Panc1 (cell line): Measurements from ENCODE around the gene FBXO27. TPM values are rescaled to one million over a fixed set of nuclear protein-coding genes. Genes with fewer than 3 reads are reported as not detected.
"Not testable (repeated sequence)": the region's sequence is repeated elsewhere in the genome, so short reads cannot be mapped to it uniquely, and the experiment has no call there.

Source experiments
- ATAC-seq: fragments of 200-7000 bp; cut with Tn5 transposase; 2 replicates; pipeline ENCODE4 v1.9.1; 2020; ENCODE audit warnings: mild to moderate bottlenecking, moderate library complexity
- BruUV-seq: library from RNA; stranded (reverse); fragments of 400-500 nt; replicated peaks from 2 replicates; lab custom pipeline; 2021; lab: Mats Ljungman, UMichigan
- CTCF ChIA-PET: fragments of 300-600 bp; sonication (Branson Sonifier 250); formaldehyde crosslinking; loops from one replicate; lab custom pipeline; 2022; ENCODE audit warnings: antibody characterized with exemption; lab: Charles Lee
- POLR2A ChIA-PET: fragments of 300-600 bp; sonication (Branson Sonifier 250); formaldehyde crosslinking; loops from one replicate; lab custom pipeline; 2022; ENCODE audit warnings: antibody characterized with exemption; lab: Charles Lee
- DNase-seq: peaks from one replicate; pipeline ENCODE4 v3.0.0-alpha.2; 2010; ENCODE audit warnings: low read depth, low spot score
- H3K27ac ChIP-seq: 2 replicates; pipeline ENCODE4 v1.5.1; 2011; ENCODE audit warnings: mild to moderate bottlenecking, low read length, inconsistent platforms
- H3K27me3 ChIP-seq: fragments of 200-500 bp; sonication (Bioruptor generic); 2 replicates; pipeline ENCODE4 v1.6.0; 2014; ENCODE audit warnings: low read length, inconsistent platforms; ENCODE audit not compliant: control insufficient read depth, insufficient read depth
- H3K36me3 ChIP-seq: fragments of 200-500 bp; sonication (Bioruptor generic); 2 replicates; pipeline ENCODE4 v1.5.1; 2014; ENCODE audit warnings: inconsistent platforms, mild to moderate bottlenecking, low read length, moderate library complexity; ENCODE audit not compliant: control insufficient read depth, insufficient read depth
- H3K4me1 ChIP-seq: 2 replicates; pipeline ENCODE4 v1.5.1; 2011; ENCODE audit warnings: inconsistent platforms, mild to moderate bottlenecking, low read length, moderate library complexity; ENCODE audit not compliant: control insufficient read depth, insufficient read depth
- H3K4me3 ChIP-seq, 2 experiments: 2 replicates each; pipeline ENCODE4 v1.5.1; 2011 to 2012; ENCODE audit warnings: low read depth in 2 of 2, low read length in 2 of 2, mild to moderate bottlenecking in 2 of 2, inconsistent platforms in 1 of 2, moderate library complexity in 1 of 2
- H3K9me3 ChIP-seq: fragments of 200-500 bp; sonication (Bioruptor generic); 2 replicates; pipeline ENCODE4 v1.5.1; 2014; ENCODE audit warnings: low read depth, mild to moderate bottlenecking, inconsistent platforms, low read length, moderate library complexity; ENCODE audit not compliant: control insufficient read depth, insufficient read depth
- CTCF ChIP-seq: fragments of 450-650 bp; IDR thresholded peaks from 2 replicates; pipeline ENCODE4 v1.5.1; 2017; ENCODE audit warnings: mild to moderate bottlenecking
- POLR2AphosphoS5 ChIP-seq: IDR thresholded peaks from 2 replicates; pipeline ENCODE4 v1.6.1; 2012; ENCODE audit warnings: mild to moderate bottlenecking, low read depth, low read length, moderate library complexity
- REST ChIP-seq, 2 experiments: IDR thresholded peaks; 2 replicates each; pipeline ENCODE4 v1.6.1; 2011 to 2012; ENCODE audit warnings: low read depth in 2 of 2, control low read depth in 1 of 2, low read length in 1 of 2, mild to moderate bottlenecking in 1 of 2, moderate library complexity in 1 of 2; ENCODE audit not compliant: insufficient read depth in 1 of 2
- SIN3A ChIP-seq: IDR thresholded peaks from 2 replicates; pipeline ENCODE4 v1.6.1; 2012; ENCODE audit warnings: low read depth, mild to moderate bottlenecking, low read length, moderate library complexity, borderline replicate concordance; ENCODE audit not compliant: insufficient read depth
- TCF7L2 ChIP-seq: IDR thresholded peaks from 2 replicates; pipeline ENCODE4 v1.6.1; 2011; ENCODE audit warnings: mild to moderate bottlenecking, low read depth, low read length, inconsistent platforms
- in situ Hi-C: cut with HindIII; loops from 2 replicates; pipeline ENCODE4 v1.10.0; 2016; ENCODE audit warnings: low sequenced_read_pairs, low pct_unique_long_range_greater_than_20kb
- intact Hi-C: fragments of 100-400 bp; cut with micrococcal nuclease; formaldehyde crosslinking; loops from one replicate; pipeline ENCODE4 v1.10.0; 2022; ENCODE audit not compliant: unreplicated experiment
- total RNA-seq: library from RNA; stranded (reverse); gene quantifications from one replicate; pipeline ENCODE4 v1.2.1, GENCODE V29; 2021; ENCODE audit not compliant: unreplicated experiment

The FBXO27 gene
- total RNA-seq, 1 experiment from 2014 or later = 443 TPM

- no peak for ATAC-seq
- intact Hi-C loops (no loop called here), in situ Hi-C loops (no loop called here)
- no peak for DNase-seq
- Histone ChIP-seq H3K4me1 (peaks cover 61% of the 10 kb centered on the region), H3K9me3 (no peaks in the 10 kb centered on the region), H3K27ac (peak overlapping the region; percentile 75), H3K27me3 (no peaks in the 10 kb centered on the region), H3K36me3 (no peaks in the 10 kb centered on the region), H3K4me3 (no peak overlapping the region)
- BruUV-seq = no TSS peak
- TF ChIP-seq TCF7L2 = no peak
- CTCF ChIA-PET = interaction anchor here (0.7 to 1.2 kb wide), 2 partner anchors 97 to 808 kb away, joined by 3 to 7 read pairs; no protein-coding TSS in a partner anchor
- POLR2A ChIA-PET = interaction anchor here (0.6 to 1.3 kb wide), 5 partner anchors 8 to 99 kb away, joined by 3 to 6 read pairs (median 5); partner anchors contain the start of gene FBXO17
Measured at GRCh38 chr19:39074942-39075341, 42.6 kb upstream of the FBXO27 start.

GRCh38 chr19:39074205-39074692, 41.9 kb upstream of the FBXO27 start:
- CTCF ChIA-PET = interaction anchor here (0.7 to 2.7 kb wide), 4 partner anchors 23 to 807 kb away, joined by 3 to 15 read pairs (median 6); no protein-coding TSS in a partner anchor
- Histone ChIP-seq H3K36me3 (no peaks in the 10 kb centered on the region), H3K27ac (peak overlapping the region; percentile 75), H3K4me3 (peak overlapping the region; percentile 0 to 38; a peak in 3 of 4 replicates), H3K4me1 (peaks cover 56% of the 10 kb centered on the region), H3K9me3 (no peaks in the 10 kb centered on the region), H3K27me3 (no peaks in the 10 kb centered on the region)
- ATAC-seq (peak; percentile 23), DNase-seq (peak; percentile 96)
- intact Hi-C loops = no loop called here
- TF ChIP-seq POLR2AphosphoS5 (peak; percentile 62), CTCF (no peak)
- BruUV-seq = TSS peak; percentile 99
- in situ Hi-C loops = no loop called here
- POLR2A ChIA-PET = interaction anchor here (0.5 to 1.3 kb wide), 7 partner anchors 8 to 731 kb away, joined by 3 to 30 read pairs (median 5); no protein-coding TSS in a partner anchor

GRCh38 chr19:39070888-39071287, 38.5 kb upstream of the FBXO27 start:
- Histone ChIP-seq H3K4me1 (peaks cover 32% of the 10 kb centered on the region), H3K4me3 (no peak overlapping the region), H3K9me3 (no peaks in the 10 kb centered on the region), H3K36me3 (no peaks in the 10 kb centered on the region), H3K27ac (peak overlapping the region; percentile 24), H3K27me3 (no peaks in the 10 kb centered on the region)
- ChIA-PET POLR2A (interaction anchor here (0.5 to 0.6 kb wide), 3 partner anchors 21 to 723 kb away, joined by 4 to 8 read pairs (median 5); no protein-coding TSS in a partner anchor), CTCF (interaction anchor here (0.5 to 0.7 kb wide), 3 partner anchors 109 to 159 kb away, joined by 3 to 6 read pairs (median 3); no protein-coding TSS in a partner anchor)
- intact Hi-C loops (no loop called here), in situ Hi-C loops (no loop called here)
- no TSS peak for BruUV-seq
- no peak for DNase-seq
- peak; percentile 37 for ATAC-seq
- TF ChIP-seq REST (IDR thresholded peaks at IDR 0.05; ENCODE audit: insufficient read depth in 1 of 2, low read depth in 2 of 2, low read length in 1 of 2) = no peak
- no peak for TF ChIP-seq TCF7L2
- TF ChIP-seq SIN3A = no peak
- no peak for TF ChIP-seq POLR2AphosphoS5
- TF ChIP-seq CTCF = no peak

- TSS peak; percentile 54 for BruUV-seq
- peaks cover 20% of the 10 kb centered on the region for H3K4me1 ChIP-seq
- intact Hi-C loops, H3K4me3 ChIP-seq, H3K9me3 ChIP-seq, H3K36me3 ChIP-seq, ATAC-seq, DNase-seq, H3K27ac ChIP-seq, H3K27me3 ChIP-seq: not testable (repeated sequence)
- ChIA-PET POLR2A (interaction anchor here (0.6 to 0.8 kb wide), 5 partner anchors 30 to 739 kb away, joined by 3 to 14 read pairs (median 6); no protein-coding TSS in a partner anchor), CTCF (interaction anchor here (0.5 to 1.5 kb wide), 2 partner anchors 16 to 23 kb away, joined by 4 to 8 read pairs; no protein-coding TSS in a partner anchor)
- in situ Hi-C loops = loop anchor here (5.0 to 10.0 kb wide), 4 partner anchors 47 to 987 kb away; partner anchors contain the start of gene ZNF780B
Measured at GRCh38 chr19:39068259-39068658, 35.9 kb upstream of the FBXO27 start.
